Stimulated activated CD4-positive, alpha-beta T cell treated with anti-CD3 and anti-CD28 coated beads, TNF-alpha, amount 100 ng/mL, for 4 hours (primary cell): ENCODE results near the gene CSNK1E.
A peak's percentile ranks its signal among the peaks of the same experiment; 100 is the strongest.

Source experiments
- DNase-seq, 3 experiments: peaks; one replicate each; pipeline ENCODE4 v3.0.0-alpha.2; 2020; ENCODE audit warnings: low read depth in 3 of 3

Gene CSNK1E

DNA sequence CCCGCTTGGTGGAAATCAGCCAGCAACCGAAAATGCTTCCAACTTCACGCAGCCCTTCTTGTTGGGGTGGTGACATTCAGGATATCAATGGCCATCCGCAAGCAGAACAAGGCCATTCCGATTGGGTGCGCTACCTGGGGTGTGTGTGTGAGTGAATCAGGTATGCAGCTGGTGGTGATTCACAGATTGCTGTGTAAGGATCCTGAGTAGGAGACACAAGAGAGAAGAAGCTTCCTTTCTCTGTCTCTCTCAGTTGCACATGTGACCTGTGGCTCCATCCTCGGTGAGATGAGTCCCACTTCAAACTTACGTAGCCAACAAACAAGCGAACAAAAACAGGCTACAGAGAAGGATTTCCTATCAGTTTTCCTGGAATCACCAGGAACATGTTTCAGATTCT is 34.8 kb downstream of the CSNK1E start:
- DNase-seq = no peak

DNA sequence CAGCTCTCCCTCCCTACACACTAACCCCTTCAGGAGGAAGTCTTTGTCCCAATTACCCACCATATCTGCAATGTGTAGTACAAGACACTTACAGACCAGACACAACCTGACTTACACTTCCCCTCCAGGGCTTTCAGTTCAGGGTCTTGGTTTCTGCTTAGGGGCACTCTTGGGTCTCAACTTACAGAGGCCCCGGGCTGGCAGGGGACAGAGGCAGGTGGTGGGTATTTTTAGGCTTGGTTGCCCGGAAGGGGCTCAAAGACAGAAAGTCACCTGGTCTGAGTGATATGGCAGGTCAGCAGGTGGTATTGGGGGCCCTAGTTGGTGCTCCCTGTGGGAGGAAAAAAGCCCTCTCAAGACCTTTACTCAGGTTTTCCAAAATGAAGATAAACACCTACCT is 41.1 kb downstream of the CSNK1E start:
- no peak for DNase-seq

DNA sequence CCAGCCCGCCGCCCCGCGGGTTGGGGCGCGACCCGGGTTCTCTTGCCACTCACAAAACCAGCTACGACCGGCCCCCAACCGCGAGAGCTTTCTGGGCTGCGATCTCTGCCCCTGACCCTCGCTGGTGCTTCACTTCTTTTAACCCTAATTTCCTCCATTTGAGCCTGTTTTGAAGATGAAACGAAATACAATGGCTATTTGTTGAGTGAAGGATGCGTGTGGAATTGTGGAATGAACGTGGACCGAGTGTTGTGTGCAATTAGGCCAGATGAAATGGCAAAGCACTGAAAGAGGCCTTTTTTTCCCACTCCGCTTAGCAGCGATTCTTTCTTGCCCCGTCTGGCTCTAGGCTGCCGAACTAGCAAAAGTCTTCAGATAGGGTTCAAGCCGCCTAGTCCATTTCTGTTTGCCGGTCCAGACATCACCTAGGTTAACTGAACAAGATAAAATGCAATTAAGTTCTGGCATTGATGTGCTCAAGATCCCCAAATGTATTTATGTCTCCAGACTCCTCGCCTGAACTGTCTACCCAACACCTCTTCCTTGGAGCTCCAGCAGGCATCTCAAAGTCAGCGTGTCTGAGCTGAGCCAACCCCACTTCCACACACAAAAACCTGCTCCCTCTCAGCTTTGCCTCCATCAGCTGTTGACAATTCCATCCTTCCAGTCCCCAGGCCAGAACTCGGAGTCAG is 44.0 kb downstream of the CSNK1E start:
- no peak for DNase-seq

DNA sequence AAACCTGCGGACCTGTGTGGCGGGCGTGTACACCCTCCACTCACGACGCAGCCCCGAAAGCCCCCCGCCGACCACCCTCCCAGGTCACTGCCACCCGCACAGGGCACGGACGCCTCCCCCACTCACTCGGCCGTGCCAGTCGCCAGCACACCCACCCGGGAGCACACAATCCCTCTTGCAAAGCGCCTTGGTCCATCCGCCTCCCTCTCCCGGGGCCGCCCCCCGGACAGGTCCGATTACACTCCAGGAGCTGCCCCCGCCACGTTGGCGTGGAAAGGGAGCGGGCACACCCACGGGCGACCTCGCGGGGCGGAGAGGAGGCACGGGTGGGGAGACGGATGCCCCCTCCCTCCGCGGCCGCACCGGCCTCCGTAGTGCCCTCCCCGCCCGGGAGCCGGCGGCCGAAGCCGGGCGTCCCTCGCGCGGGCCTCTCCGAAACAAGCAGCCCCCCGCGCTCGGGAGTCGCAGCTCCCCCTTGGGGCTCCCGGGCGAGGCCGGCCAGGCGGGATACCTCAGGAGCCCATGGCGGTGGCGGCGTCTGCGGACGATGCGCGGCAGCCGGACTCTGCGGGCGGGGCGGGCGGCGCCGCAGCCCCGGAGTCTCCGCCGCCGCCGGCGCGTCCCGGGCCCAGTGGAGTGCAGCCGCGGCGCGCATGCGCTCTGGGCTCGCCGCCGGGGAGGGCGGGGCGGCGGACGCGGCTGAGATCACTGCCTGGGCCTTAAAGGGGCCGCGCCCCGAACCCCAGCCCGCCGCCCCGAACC is 44.7 kb downstream of the CSNK1E start, which contains the start of gene TMEM184B:
Gene TMEM184B (minus strand): TSS at position 638 of the 762 bp plus-strand sequence. CDS start 25,049 bp downstream, outside the sequence.
- peak; percentile 66 to 73 (median 71) for DNase-seq

DNA sequence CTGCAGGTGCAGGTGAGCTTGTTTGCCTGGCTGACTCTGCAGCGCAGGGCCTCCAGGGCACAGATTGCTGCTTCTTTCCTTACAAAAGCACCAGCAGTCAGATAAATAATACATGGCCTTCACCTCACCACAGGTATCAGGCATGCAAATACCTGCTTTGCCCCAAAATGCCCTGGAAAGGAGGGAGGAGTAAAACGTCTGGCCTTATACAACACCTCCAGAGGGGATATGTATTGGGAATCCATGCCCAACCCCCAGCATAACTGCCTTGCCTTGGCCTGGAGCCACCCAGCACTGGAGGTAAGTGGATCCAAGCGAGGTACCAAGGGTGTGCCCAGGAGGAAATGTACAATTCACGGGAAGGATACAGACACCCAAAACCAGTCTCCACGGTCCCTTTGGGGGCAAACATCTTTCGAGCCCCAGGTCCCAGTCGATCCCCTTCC is 45.3 kb downstream of the CSNK1E start:
- no peak for DNase-seq

DNA sequence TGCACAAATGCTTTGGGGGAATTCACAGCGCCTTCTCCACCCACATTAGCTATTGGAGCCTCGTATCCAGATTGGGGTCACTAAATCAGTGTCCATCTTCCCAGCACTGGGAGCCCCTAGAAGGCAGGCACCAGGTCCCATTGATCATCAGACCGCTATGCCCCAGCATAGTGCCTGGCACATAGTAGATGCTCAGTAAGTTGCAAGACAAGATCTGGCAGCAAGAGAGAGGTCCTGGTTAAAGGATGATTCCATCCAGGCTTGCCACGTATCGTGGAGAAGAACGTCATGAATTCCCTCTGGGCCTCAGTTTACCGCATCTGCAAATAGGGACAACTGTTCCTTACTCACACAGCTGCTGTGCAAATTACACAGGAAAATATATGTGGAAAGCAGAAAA is 46.1 kb downstream of the CSNK1E start:
- DNase-seq = no peak

DNA sequence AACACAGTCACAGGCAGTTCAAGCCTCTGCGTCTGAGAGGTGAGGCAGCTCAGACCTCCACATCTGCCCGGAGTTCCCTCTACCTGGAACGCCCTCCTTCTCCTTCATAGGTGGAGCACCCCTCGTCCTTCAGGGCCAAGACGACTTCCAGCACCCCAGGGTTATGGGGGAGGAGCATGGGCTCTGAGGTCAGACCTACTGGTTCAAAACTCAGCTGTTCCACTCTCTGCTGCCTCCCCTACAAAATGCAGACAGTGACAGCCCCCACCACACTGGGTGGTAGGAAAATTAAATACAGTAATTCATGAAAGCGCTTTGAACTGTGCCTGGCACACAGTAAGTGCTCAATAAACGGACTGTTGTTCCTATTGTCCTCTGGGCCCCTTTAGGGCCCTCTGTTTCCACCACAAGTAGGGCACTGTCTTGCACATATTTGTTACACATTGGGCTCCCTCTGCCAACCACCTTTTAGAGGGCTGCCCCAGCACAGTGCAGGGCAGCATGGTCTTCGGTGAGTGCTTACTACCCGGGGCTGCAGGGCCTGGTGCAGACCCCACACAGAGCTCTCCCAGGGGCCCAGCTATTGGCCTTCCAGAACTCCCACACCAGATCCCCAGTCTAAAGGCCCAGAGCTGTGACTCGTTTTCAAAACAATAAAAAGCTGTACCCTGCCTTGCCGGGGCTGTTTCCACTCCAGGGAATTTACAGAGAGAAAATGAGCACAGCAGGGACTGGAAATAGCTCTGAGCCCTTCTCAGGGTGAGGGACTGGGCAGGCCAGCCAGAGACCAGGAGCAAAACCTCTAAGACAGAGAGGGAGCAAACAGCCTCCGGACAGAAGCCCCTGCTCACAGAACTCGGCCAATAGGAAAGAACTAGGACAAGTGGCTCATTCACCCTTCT is 46.9 kb downstream of the CSNK1E start:
- no peak for DNase-seq

DNA sequence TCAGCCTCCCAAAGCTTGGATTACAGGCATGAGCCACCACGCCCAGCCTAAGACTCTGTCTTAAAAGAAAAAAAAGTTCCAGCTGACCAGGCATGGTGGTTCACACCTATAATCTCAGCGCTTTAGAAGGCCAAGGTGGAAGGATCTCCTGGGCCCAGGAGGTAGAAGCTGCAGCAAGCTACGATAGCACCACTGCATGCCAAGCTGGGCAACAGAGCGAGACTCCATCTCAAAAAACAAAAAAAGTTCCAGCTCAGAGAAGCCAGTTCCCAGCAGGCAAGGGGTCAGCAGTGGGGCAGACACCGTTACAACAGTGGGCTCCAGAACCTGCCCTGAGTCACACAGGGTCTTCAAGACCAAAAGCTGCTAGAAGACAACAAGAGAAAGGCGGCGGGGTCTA is 47.8 kb downstream of the CSNK1E start:
- DNase-seq = no peak

DNA sequence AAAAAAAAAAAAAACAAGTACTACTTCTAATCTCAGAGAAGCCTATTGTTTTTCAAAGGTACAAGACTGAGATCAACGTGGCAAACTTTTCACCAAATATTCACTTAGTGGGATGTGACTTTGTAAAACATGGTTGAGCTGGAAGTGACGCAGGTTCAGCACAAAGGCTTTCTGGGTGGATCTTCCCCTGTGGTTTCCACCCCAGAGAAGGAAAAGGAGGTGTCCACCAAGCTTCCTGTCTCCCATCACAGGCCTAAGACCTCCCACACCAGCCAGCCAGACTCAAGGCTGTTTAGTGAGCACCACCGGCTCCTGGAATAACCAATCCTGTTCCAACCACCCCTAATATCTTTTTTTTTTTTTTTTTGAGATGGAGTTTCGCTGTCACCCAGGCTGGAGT is 50.1 kb downstream of the CSNK1E start:
- DNase-seq = peak in 1 of 3 experiments; percentile 11

DNA sequence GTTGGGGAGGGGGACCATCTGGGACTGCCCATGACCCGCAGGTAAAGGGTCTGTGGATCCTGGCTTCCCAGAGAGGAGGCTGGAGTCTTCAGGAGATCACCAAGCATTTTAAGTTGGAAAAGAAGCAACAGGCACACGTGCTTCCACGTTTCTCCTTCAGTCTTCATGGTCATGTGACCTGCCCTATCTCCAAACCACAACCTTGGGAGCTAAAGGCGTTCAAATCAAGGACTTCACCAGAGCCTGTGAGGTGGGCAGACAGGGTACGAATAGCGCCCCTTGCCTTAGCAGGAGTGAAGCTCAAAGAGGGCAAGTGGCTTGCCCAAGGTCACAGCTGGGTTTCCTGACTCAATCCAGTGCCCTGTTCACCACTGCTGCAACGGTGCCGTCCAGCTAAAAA is 51.1 kb downstream of the CSNK1E start:
- no peak for DNase-seq

DNA sequence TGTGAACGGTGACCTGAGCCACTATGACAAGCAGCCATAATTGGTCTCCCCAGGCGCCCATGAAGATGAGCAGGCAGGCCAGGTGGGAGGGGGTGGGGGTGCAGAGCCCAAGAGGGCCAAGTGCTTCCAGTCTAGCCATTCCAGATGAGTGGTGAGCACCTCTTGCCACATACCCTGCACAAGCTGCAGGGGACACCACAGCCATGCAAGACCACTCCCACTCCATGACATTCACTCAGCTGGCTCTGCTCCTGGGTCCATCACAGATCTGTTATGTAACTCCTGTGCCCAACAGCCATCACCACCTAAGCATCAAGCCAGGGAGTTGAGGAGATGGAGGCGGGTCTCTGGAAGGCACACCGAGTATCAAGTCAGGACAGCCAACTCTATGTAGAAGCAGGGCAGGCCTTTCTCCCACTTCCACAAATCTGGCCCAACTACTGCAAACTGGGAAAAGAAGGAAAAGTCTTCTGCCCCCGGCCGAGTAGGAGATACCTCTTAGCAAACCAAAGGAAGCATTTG is 52.9 kb downstream of the CSNK1E start:
- DNase-seq = no peak

DNA sequence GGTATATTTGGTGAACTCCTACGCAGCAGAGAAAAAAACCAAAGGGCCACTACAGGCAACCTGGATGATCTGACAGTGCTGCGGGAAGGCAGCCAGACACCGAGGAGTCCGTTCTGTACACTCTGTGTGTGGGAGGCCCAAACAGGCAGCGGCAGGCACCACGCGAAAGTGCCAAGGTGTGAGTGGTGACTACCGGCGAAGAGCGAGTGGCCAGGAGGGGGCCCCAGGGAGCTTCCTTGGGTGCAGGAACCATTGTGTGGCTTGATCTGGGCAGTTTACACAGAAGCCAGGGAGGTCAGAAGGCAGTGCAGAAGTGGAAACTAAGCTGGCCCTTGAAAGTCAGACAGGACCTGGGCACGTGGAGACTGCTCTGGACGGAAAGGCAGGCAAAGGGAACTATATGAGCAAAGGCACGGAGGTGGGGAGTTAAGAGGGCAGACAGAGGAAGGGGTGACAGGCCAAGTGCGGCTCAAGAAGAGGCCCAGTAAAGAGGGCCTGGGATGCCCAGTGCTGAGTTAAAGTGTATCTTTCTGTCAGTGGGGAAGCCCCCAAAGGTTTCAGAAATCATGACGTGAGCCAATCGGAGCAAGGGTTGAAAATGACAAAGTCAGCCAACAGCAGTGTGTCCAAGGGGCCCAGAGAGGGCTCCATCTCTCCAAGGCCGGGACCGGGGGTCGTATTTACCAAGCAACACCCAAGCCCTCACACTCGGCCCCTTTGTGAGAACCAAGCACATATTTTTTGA is 55.0 kb downstream of the CSNK1E start:
- DNase-seq = peak in 1 of 3 experiments; percentile 10

DNA sequence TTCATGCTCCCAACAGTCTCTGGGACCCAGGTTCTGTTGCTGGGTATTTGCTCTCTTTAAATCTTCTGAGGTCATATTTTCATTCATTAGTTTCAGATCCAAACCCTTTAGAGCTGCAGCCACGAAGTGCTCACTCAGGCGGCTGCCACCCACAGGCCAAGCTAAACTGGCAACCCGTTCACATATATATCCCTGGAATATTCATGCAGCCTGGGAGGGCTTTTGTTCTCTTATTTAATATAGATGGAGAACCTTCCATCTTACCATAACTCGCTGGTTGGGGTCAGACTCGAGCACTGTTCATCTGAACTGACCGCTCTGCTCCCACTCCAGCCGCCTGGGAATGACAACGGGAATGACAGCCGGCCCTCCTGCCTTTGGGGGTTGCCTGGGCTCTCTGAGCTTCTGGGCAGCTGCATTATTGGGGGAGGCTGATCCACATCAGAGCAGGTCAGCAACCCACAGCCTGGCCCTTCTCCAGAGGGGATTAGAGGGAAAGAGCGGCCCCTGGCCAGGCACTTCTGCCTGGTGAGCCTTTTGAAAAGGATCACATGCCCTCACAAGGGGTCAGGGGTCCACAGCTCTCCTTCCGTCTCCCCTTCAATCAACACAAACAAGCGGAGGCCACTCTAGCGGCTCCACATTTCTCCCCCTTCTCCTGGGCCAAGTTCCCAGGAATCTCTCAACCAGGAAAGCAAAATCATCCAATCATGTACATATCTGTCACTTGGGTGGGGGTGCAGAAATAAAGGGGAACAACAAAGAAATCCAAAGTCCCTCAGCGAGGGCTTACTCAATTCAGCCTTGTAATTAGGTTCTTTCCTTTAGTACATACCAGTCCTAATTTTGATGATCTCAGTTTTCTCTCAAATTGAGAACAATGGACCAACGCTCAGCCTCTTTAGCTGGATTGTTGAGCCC is 56.2 kb downstream of the CSNK1E start:
- no peak for DNase-seq

DNA sequence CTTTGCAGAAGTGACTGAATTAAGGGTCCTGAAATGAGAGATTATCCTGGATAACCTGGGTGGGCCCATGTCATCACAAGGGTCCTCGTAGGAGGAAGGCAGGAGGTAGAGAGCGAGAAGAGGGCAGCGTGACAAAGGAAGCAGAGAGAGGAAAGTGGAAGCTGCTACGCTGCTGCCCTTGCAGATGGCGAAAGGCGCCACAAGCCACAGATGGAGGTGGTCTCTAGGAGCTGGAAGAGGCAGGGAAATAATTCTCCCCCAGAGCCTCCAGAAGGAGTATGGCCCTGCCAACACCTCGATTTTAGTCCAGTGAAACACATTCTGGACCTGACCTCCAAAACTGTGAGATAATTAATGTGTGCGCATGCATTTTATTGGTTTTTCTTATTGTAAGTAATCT is 57.9 kb downstream of the CSNK1E start:
- no peak for DNase-seq

DNA sequence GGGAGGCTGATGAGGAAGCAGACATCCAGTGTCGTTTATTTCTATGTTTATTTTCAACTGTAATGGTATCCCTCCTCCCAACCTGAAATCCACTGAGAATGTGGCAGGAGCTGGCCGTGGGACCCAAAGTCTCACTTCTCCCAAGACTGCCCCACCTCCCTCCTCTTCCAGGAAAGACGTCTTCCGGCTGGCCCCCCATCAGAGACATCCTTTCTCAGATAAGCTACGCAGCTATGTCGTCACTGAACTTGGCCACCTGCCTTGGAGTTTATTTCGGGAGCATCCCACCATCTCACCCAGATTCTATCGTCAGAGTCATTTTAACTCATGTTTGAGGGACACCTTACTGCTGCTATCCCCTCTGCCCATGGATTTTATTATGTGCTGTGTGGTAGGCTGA is 58.3 kb downstream of the CSNK1E start:
- no peak for DNase-seq

DNA sequence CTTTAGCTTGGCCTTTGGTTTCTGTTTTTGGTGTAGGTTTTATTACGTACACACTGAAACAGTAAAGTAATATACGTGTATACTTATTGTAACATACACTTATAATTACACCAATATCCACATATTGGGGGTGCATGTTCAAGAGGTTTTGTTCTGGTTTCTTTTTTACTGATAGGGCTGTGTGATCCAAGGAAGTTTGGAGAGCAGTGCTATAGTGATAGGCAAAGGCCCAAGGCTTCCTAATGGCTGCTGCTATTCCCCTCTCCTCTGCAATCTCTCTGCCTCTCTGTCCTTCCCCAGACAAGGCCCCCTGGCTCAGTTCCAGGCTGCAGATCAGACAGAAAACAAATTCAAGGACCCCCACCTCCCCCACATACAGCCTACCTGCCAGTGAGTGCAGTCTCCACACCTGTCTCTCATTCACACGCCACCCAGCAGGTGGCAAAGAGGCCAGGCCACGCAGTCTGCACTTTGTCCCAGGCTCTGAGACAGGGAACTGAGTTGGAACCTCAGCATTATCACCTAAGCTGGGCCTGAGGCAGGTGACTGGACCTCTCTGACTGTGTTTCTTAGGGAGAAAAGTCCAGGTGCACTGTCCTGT is 59.5 kb downstream of the CSNK1E start:
- DNase-seq = no peak

DNA sequence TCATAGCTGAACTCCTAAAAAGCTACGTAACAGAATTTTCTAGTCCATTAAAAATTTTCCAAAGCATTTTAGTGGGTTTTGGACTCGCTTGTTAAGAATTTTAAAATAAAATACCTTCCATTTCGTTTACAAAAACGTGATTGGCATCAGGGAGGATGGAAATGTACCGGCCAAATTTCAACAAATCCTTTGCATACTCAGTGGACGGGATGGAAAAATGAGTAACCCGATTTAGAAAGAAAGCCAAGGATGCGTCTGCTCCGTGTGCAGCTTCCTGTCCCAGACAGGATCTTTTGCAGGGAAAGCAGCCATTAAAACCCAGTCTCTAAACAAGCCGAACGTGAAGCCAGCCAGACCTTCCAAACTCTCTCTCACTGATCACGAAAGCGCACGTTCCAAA is 60.1 kb downstream of the CSNK1E start:
- no peak for DNase-seq

DNA sequence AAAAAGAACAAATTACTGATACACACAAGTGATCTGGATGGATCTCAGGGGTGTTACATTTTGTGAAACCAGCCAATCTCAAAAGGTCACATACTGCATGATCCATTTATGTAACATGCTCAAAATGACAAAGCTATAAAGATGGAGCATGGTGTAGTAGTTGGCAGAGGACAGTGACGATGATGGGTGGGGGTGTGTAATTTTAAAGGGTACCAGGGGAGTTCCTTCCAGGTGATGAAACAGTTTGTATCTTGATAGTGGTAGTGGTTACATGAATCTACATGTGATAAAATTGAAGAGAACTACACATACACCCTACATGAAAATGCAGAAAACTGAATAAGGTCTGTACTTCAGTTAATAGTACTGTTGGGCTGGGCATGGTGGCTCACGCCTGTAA is 61.5 kb downstream of the CSNK1E start:
- DNase-seq = no peak

DNA sequence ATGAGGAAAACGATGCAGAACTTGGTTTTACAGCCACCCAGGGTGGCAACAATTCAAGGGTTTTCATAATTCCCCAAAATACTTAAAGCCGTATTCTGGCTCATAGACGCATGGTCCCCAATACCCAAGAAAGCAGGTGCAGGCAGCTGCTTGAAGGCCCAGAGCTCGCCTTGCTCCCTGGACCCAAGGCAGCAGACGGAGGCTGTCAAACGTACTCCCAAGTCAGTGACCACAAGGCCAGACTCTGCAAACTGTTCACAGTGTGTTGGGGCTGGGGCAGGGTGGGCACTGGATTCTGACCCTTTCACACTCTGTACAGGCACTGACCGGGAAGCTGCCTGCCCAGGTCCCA is 65.9 kb downstream of the CSNK1E start:
- DNase-seq = no peak
